Mesenchymal stem cell (in vitro differentiated cells and primary cell): ENCODE results near the gene SIVA1.

ENCODE experiments used
- DNase-seq: peaks from one replicate; pipeline ENCODE4 v3.0.0-alpha.2; 2013
- H2AFZ ChIP-seq: one replicate; pipeline ENCODE4 v1.6.1; 2013; ENCODE audit warnings: low read depth, mild to moderate bottlenecking, control low read depth, inconsistent platforms, low read length, moderate library complexity
- H2AK5ac ChIP-seq: 2 replicates; pipeline ENCODE4 v1.6.1; 2013; ENCODE audit warnings: low read length, moderate library complexity, mild to moderate bottlenecking, inconsistent platforms; ENCODE audit not compliant: severe bottlenecking
- H2BK120ac ChIP-seq: one replicate; pipeline ENCODE4 v1.6.1; 2013; ENCODE audit warnings: low read depth, mild to moderate bottlenecking, inconsistent platforms, low read length, moderate library complexity
- H2BK12ac ChIP-seq, 2 experiments: one replicate each; pipeline ENCODE4 v1.6.1; 2013; ENCODE audit warnings: inconsistent platforms in 2 of 2, low read length in 2 of 2, mild to moderate bottlenecking in 2 of 2, moderate library complexity in 2 of 2, control low read depth in 1 of 2
- H2BK15ac ChIP-seq: one replicate; pipeline ENCODE4 v1.6.1; 2013; ENCODE audit warnings: mild to moderate bottlenecking, low read depth, inconsistent platforms; ENCODE audit not compliant: poor library complexity, severe bottlenecking
- H2BK5ac ChIP-seq: 2 replicates; pipeline ENCODE4 v1.6.1; 2013; ENCODE audit warnings: low read depth, mild to moderate bottlenecking, low read length, control low read depth, inconsistent platforms; ENCODE audit not compliant: poor library complexity, severe bottlenecking
- H3K14ac ChIP-seq, 2 experiments: one replicate each; pipeline ENCODE4 v1.6.1; 2013; ENCODE audit warnings: inconsistent platforms in 2 of 2, low read length in 2 of 2, control low read depth in 1 of 2, mild to moderate bottlenecking in 1 of 2, moderate library complexity in 1 of 2
- H3K18ac ChIP-seq, 2 experiments: one replicate each; pipeline ENCODE4 v1.6.1; 2013; ENCODE audit warnings: inconsistent platforms in 2 of 2, low read length in 2 of 2, control low read depth in 1 of 2, low read depth in 1 of 2, mild to moderate bottlenecking in 1 of 2
- H3K23ac ChIP-seq, 2 experiments: one replicate each; pipeline ENCODE4 v1.6.1; 2013; ENCODE audit warnings: inconsistent platforms in 2 of 2, low read length in 2 of 2, mild to moderate bottlenecking in 2 of 2, moderate library complexity in 2 of 2, control low read depth in 1 of 2
- H3K27ac ChIP-seq: 2 replicates; pipeline ENCODE4 v1.5.1; 2013; ENCODE audit warnings: mild to moderate bottlenecking, moderate library complexity, low read length, control low read depth, inconsistent platforms; ENCODE audit not compliant: poor library complexity, severe bottlenecking
- H3K27me3 ChIP-seq, 2 experiments: 2 replicates each; pipeline versions ENCODE4 v1.6.1 to v1.7.0; 2013; ENCODE audit warnings: low read length in 2 of 2, mild to moderate bottlenecking in 2 of 2, moderate library complexity in 2 of 2, control low read depth in 1 of 2, inconsistent platforms in 1 of 2; ENCODE audit not compliant: control insufficient read depth in 1 of 2, insufficient read depth in 1 of 2
- H3K36me3 ChIP-seq, 2 experiments: 2 replicates each; pipeline versions ENCODE4 v1.6.1 to v1.7.0; 2013; ENCODE audit warnings: low read length in 2 of 2, control low read depth in 1 of 2, inconsistent platforms in 1 of 2, low read depth in 1 of 2, mild to moderate bottlenecking in 1 of 2; ENCODE audit not compliant: insufficient read depth in 2 of 2, control insufficient read depth in 1 of 2
- H3K4ac ChIP-seq, 2 experiments: one replicate each; pipeline ENCODE4 v1.6.1; 2013; ENCODE audit warnings: inconsistent platforms in 2 of 2, low read length in 2 of 2, mild to moderate bottlenecking in 2 of 2, moderate library complexity in 2 of 2, control low read depth in 1 of 2, low read depth in 1 of 2
- H3K4me1 ChIP-seq: 2 replicates; pipeline ENCODE4 v1.6.1; 2013; ENCODE audit warnings: low read depth, low read length, control low read depth; ENCODE audit not compliant: control insufficient read depth, insufficient read depth
- H3K4me2 ChIP-seq: 2 replicates; pipeline ENCODE4 v1.6.1; 2013; ENCODE audit warnings: low read length, mild to moderate bottlenecking, inconsistent platforms; ENCODE audit not compliant: poor library complexity, severe bottlenecking
- H3K4me3 ChIP-seq, 2 experiments: 2 replicates each; pipeline versions ENCODE4 v1.5.1 to v1.7.0; 2013; ENCODE audit warnings: low read length in 2 of 2, mild to moderate bottlenecking in 2 of 2, control low read depth in 1 of 2, low read depth in 1 of 2; ENCODE audit not compliant: insufficient read depth in 1 of 2
- H3K79me1 ChIP-seq: replicated peaks from 2 replicates; pipeline ENCODE4 v1.6.1; 2013; ENCODE audit warnings: mild to moderate bottlenecking, control low read depth, low read length, inconsistent platforms; ENCODE audit not compliant: poor library complexity, severe bottlenecking
- H3K9ac ChIP-seq: 2 replicates; pipeline ENCODE4 v1.7.0; 2013; ENCODE audit warnings: mild to moderate bottlenecking, low read length, moderate library complexity
- H3K9me3 ChIP-seq: 2 replicates; pipeline ENCODE4 v1.7.0; 2013; ENCODE audit warnings: mild to moderate bottlenecking, low read length; ENCODE audit not compliant: control insufficient read depth
- H4K8ac ChIP-seq: one replicate; pipeline ENCODE4 v1.6.1; 2013; ENCODE audit warnings: inconsistent platforms, mild to moderate bottlenecking, low read length, moderate library complexity
- H4K91ac ChIP-seq: one replicate; pipeline ENCODE4 v1.6.1; 2013; ENCODE audit warnings: mild to moderate bottlenecking, low read length, inconsistent platforms
- WGBS: methylation state at CpG from one replicate; pipeline ENCODE4 v1.1.7; 2013; ENCODE audit warnings: mixed read lengths; 5-methylcytosine and 5-hydroxymethylcytosine counted together

The SIVA1 gene

DNA sequence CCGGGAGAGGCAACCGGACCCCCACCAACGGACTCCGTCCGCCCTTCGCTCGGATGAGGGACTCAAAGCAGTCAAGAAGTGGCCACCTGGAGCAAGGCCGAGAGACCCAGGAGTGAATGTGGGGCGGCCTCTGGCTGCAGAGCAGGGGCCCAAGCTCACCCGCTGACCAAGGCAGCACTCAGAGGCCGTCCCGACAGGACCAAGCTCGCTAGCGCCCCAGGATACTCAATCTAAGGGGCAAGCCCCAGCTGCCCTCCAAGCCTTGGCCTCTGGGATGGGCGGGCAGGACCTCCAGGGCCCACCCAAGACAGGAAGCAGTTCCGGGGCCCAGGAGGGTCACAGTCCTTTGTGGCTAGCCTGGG is 41.7 kb downstream of the SIVA1 start:
- Histone ChIP-seq H3K9ac (peak overlapping the region; percentile 91), H3K79me1 (peaks cover 10% of the 10 kb centered on the region), H2BK5ac (no peak overlapping the region), H3K18ac (peak overlapping the region; percentile 49 to 71), H3K4me2 (peak overlapping the region; percentile 85), H2BK15ac (peak overlapping the region; percentile 21), H3K27me3 (no peaks in the 10 kb centered on the region), H2BK120ac (no peak overlapping the region), H2BK12ac (peak overlapping the region in 1 of 2 experiments; percentile 71), H2AK5ac (no peak overlapping the region), H3K4ac (peak overlapping the region; percentile 63 to 83), H3K36me3 (peaks cover 22 to 35% of the 10 kb centered on the region in 2 experiments), H4K8ac (peak overlapping the region; percentile 65), H3K23ac (no peak overlapping the region), H2AFZ (no peak overlapping the region), H3K9me3 (no peaks in the 10 kb centered on the region), H4K91ac (no peak overlapping the region), H3K14ac (peak overlapping the region in 1 of 2 experiments; percentile 53), H3K4me3 (peak overlapping the region; percentile 73 to 91), H3K27ac (peak overlapping the region; percentile 38), H3K4me1 (peaks cover 61% of the 10 kb centered on the region)
- peak; percentile 53 for DNase-seq
- 3% methylated on average over 16 of the region's 16 CpGs for WGBS

DNA sequence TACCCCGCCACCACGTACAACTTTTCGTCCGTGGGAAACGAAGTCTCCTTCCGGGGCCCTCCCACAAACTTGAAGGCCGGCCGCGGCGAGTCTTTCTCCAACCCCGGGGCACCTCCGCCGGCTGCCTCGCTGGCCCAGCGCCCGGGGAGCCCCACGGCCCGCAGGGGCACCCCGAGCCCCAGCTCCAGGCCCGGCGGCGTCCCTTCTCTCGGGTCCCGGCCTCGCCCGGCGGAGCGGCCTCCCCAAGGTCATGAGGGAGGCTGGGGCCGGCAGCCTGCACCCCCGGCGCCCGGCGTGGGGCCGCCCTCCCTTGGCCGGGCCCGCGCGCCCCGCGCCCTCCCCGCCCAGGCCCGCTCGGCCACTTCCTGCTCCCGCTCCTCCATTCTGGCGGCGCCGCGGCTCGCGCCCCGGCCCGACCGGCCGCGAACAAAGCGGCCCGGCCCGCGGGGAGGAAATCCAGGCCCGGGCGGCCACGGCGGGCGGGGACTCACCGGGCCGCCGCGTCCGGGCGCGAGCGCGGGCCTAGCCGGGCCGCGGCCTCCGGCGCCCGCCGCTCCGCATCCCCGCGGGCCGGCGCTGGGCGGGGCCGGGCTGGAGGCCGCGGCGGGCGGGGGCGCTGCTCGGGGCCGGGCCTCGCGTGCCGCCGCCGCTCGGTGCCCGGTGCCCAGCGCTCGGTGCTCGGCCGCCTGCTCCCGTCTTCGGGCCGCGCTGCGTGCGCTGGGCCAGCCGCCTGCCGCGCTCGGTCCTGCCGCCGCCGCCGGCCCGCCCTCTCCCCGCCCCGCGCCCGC is 42.2 kb downstream of the SIVA1 start, which contains the start of gene AKT1:
AKT1 (minus strand) TSS at position 756 of the 788 bp plus-strand sequence. CDS start 3,105 bp downstream, outside the sequence.
- H3K9me3 ChIP-seq = no peaks in the 10 kb centered on the region
- H3K36me3 ChIP-seq = peaks cover 19 to 29% of the 10 kb centered on the region in 2 experiments

DNA sequence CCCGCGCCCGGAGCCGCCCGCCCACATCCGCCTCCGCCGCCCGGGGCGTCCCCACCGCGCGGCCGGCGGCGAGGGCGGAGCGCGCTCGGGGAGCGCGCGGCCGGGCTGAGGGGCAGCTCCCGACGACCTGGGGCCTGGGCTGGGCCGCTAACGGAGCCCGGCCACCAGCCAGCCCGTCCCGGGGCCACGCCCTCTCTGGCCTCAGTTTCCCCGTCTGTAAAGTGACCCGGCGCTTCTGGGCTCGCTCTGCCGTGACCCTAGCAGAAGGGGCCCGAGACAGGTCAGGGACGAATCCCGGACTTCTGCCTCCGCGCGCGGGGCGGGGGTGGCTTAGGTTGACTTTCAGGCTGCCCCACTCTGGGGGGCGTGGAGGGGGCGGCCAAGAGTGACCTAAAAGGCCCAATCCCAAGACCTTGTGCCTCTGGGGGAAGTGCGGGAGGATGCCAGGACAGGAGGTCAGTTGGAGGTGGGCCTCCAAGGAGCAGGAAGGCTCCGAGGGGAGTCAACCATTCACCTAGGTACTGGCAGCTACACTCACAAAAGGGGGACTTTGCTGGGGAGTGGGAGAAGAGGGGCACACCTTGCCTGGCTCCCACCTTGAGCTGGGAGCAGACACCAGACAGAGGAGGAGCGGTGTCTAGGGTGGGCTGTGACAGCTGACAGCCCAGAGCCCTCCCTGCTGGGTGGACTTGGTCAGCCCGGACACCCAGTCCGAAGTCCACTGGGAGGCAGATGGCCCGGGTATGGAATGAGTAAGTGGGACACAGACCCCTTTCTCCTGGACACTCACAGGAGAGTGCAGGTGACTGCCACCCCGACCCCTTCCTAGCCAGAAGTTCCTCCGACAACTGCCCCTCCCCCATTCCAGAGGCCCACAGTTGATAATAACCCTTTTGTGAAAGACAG is 43.1 kb downstream of the SIVA1 start:
- Histone ChIP-seq H3K36me3 (peaks cover 10 to 21% of the 10 kb centered on the region in 2 experiments), H2AK5ac (peak overlapping the region; percentile 90), H3K4ac (peak overlapping the region; percentile 28 to 95), H3K27me3 (no peaks in the 10 kb centered on the region), H2BK120ac (peak overlapping the region; percentile 61), H3K23ac (no peak overlapping the region), H3K18ac (peak overlapping the region; percentile 74 to 90), H3K9me3 (no peaks in the 10 kb centered on the region), H2BK15ac (peak overlapping the region; percentile 95), H4K91ac (peak overlapping the region; percentile 44), H2AFZ (peak overlapping the region; percentile 29), H2BK12ac (peak overlapping the region; percentile 29 to 80), H3K9ac (peak overlapping the region; percentile 77), H3K4me2 (peak overlapping the region; percentile 83), H3K4me3 (peak overlapping the region; percentile 59 to 74), H3K14ac (peak overlapping the region in 1 of 2 experiments; percentile 80), H2BK5ac (no peak overlapping the region), H4K8ac (peak overlapping the region; percentile 90), H3K27ac (no peak overlapping the region), H3K79me1 (peaks cover 7% of the 10 kb centered on the region), H3K4me1 (peaks cover 62% of the 10 kb centered on the region)
- 9% methylated on average over 53 of the region's 55 CpGs for WGBS
- peak; percentile 42 for DNase-seq

More for the DNA sequence above, 42.2 kb downstream of the SIVA1 start, which contains the start of gene AKT1:
- Histone ChIP-seq H3K27me3 (no peaks in the 10 kb centered on the region), H2BK5ac (no peak within 1 kb of the TSS), H2AFZ (peak within 1 kb of the TSS; percentile 29), H2BK12ac (peak within 1 kb of the TSS; percentile 29 to 80), H3K23ac (no peak within 1 kb of the TSS), H3K4me3 (peak within 1 kb of the TSS; percentile 73 to 91), H2AK5ac (peak within 1 kb of the TSS; percentile 90), H2BK120ac (peak within 1 kb of the TSS; percentile 61), H3K18ac (peak within 1 kb of the TSS; percentile 74 to 90), H3K79me1 (peaks cover 10% of the 10 kb centered on the region), H3K9ac (peak within 1 kb of the TSS; percentile 91), H4K8ac (peak within 1 kb of the TSS; percentile 90), H3K27ac (peak within 1 kb of the TSS; percentile 38), H3K4me2 (peak within 1 kb of the TSS; percentile 85), H3K4me1 (peaks cover 64% of the 10 kb centered on the region), H3K14ac (peak within 1 kb of the TSS in 1 of 2 experiments; percentile 80), H3K4ac (peak within 1 kb of the TSS; percentile 63 to 95), H2BK15ac (peak within 1 kb of the TSS; percentile 95), H4K91ac (peak within 1 kb of the TSS; percentile 44)
- no peak for DNase-seq
- 0% methylated on average over 31 of the region's 124 CpGs for WGBS
